HCT116 (cell line): ENCODE measurements around the gene MMP17. TPM values are rescaled to one million over a fixed set of nuclear protein-coding genes. Genes with fewer than 3 reads are reported as not detected.
A peak's percentile ranks its signal among the peaks of the same experiment; 100 is the strongest.

Source experiments
- ATAC-seq: fragments of 200-7000 bp; cut with Tn5 transposase; 2 replicates; pipeline ENCODE4 v1.9.1; 2020; ENCODE audit warnings: mild to moderate bottlenecking, moderate library complexity
- BruUV-seq: library from RNA; stranded (reverse); fragments of 400-500 nt; replicated peaks from 2 replicates; lab custom pipeline; 2021; lab: Mats Ljungman, UMichigan
- CTCF ChIA-PET: fragments of 300-600 bp; sonication (Branson Sonifier 250); formaldehyde crosslinking; loops from one replicate; lab custom pipeline; 2021; ENCODE audit warnings: antibody characterized with exemption; lab: Charles Lee
- POLR2A ChIA-PET: fragments of 300-600, 350-600 bp; sonication (Branson Sonifier 250); formaldehyde crosslinking; loops from one replicate; lab custom pipeline; 2021; ENCODE audit warnings: antibody characterized with exemption; lab: Charles Lee
- RAD21 ChIA-PET, 2 experiments: fragments of 300-600 bp; sonication (Branson Sonifier 250); formaldehyde crosslinking; loops; one replicate each; lab custom pipeline; 2023; ENCODE audit warnings: low total read pairs in 2 of 2; ENCODE audit not compliant: uncharacterized antibody in 2 of 2, unreplicated experiment in 2 of 2, low non-redundant PET in 1 of 2; lab: Charles Lee
- DNase-seq: peaks from one replicate; pipeline ENCODE4 v3.0.0-alpha.2; 2010; ENCODE audit warnings: low read depth, low spot score
- H2AFZ ChIP-seq: fragments of 200-600 bp; shearing (Covaris generic), sonication (generic); 2 replicates; pipeline ENCODE4 v1.6.1; 2017; ENCODE audit warnings: low read depth, mixed run types, mixed read lengths, antibody characterized with exemption, low read length; ENCODE audit not compliant: poor library complexity, severe bottlenecking
- H3K27ac ChIP-seq: 2 replicates; pipeline ENCODE4 v1.5.1; 2012; ENCODE audit warnings: low read depth, low read length
- H3K27me3 ChIP-seq: fragments of 200-600 bp; sonication (generic); 2 replicates; pipeline ENCODE4 v1.6.1; 2016; ENCODE audit warnings: mixed run types, low read length, mixed read lengths; ENCODE audit not compliant: insufficient read depth
- H3K36me3 ChIP-seq, 2 experiments: fragments of 200-500 bp in 1 of 2; fragments of 200-600 bp in 1 of 2; sonication (Bioruptor generic) in 1 of 2; sonication (generic) in 1 of 2; 2 replicates each; pipeline versions ENCODE4 v1.5.1 to v1.6.1; 2014 to 2016; ENCODE audit warnings: low read length in 2 of 2, inconsistent platforms in 1 of 2, mixed read lengths in 1 of 2, mixed run types in 1 of 2; ENCODE audit not compliant: insufficient read depth in 2 of 2, control insufficient read depth in 1 of 2
- H3K4me1 ChIP-seq, 2 experiments: fragments of 200-600 bp in 1 of 2; sonication (generic) in 1 of 2; 2 replicates each; pipeline versions ENCODE4 v1.5.1 to v1.6.1; 2012 to 2017; ENCODE audit warnings: low read length in 2 of 2, inconsistent platforms in 1 of 2, mild to moderate bottlenecking in 1 of 2, mixed read lengths in 1 of 2, mixed run types in 1 of 2, moderate library complexity in 1 of 2; ENCODE audit not compliant: insufficient read depth in 2 of 2, control insufficient read depth in 1 of 2
- H3K4me2 ChIP-seq: fragments of 200-600 bp; sonication (generic); 2 replicates; pipeline ENCODE4 v1.6.1; 2017; ENCODE audit warnings: mixed run types, low read length, mixed read lengths
- H3K4me3 ChIP-seq, 2 experiments: fragments of 200-600 bp in 1 of 2; sonication (generic) in 1 of 2; replicated peaks in 1 of 2; 2 replicates each; pipeline ENCODE4 v1.5.1; 2011 to 2016; ENCODE audit warnings: low read length in 2 of 2, control low read depth in 1 of 2, low read depth in 1 of 2, mild to moderate bottlenecking in 1 of 2, mixed read lengths in 1 of 2, mixed run types in 1 of 2
- H3K79me2 ChIP-seq: fragments of 200-600 bp; sonication (generic); 2 replicates; pipeline ENCODE4 v1.6.1; 2017; ENCODE audit warnings: mild to moderate bottlenecking, mixed run types, low read length, moderate library complexity, mixed read lengths; ENCODE audit not compliant: insufficient read depth
- H3K9ac ChIP-seq: fragments of 200-600 bp; sonication (generic); 2 replicates; pipeline ENCODE4 v1.6.1; 2016; ENCODE audit warnings: low read length, mixed read lengths
- H3K9me2 ChIP-seq: fragments of 200-600 bp; sonication (generic), shearing (Covaris generic); 2 replicates; pipeline ENCODE4 v1.6.1; 2017; ENCODE audit warnings: mixed run types, mild to moderate bottlenecking, moderate library complexity; ENCODE audit not compliant: insufficient read depth
- H3K9me3 ChIP-seq, 2 experiments: fragments of 200-500 bp in 1 of 2; fragments of 200-600 bp in 1 of 2; sonication (Bioruptor generic) in 1 of 2; sonication (generic) in 1 of 2; 2 replicates each; pipeline ENCODE4 v1.6.1; 2014 to 2017; ENCODE audit warnings: low read length in 2 of 2, mixed read lengths in 2 of 2, inconsistent platforms in 1 of 2, low read depth in 1 of 2, mild to moderate bottlenecking in 1 of 2, mixed run types in 1 of 2, moderate library complexity in 1 of 2; ENCODE audit not compliant: control insufficient read depth in 1 of 2, insufficient read depth in 1 of 2
- H4K20me1 ChIP-seq: fragments of 200-600 bp; sonication (generic), shearing (Covaris generic); 2 replicates; pipeline ENCODE4 v1.6.1; 2017; ENCODE audit warnings: mixed run types, mild to moderate bottlenecking, moderate library complexity; ENCODE audit not compliant: insufficient read depth
- POLR2AphosphoS5 ChIP-seq: IDR thresholded peaks from 2 replicates; pipeline ENCODE4 v1.6.1; 2011; ENCODE audit warnings: mild to moderate bottlenecking, low read depth, low read length, moderate library complexity
- RAD21 ChIP-seq: IDR thresholded peaks from 2 replicates; pipeline ENCODE4 v1.6.1; 2012; ENCODE audit warnings: low read depth, mild to moderate bottlenecking
- intact Hi-C: fragments of 100-400 bp; cut with micrococcal nuclease; formaldehyde crosslinking; loops from 2 replicates; pipeline ENCODE4 v1.10.0; 2022
- total RNA-seq: library from RNA; stranded (reverse); gene quantifications from one replicate; pipeline ENCODE4 v1.2.1, GENCODE V29; 2021; ENCODE audit not compliant: unreplicated experiment
- TF ChIP-seq, protein P1 (sequence below), 3 experiments: fragments of 200-600 bp in 1 of 3; sonication (generic) in 1 of 3; IDR thresholded peaks in 2 of 3; conservative IDR thresholded peaks in 1 of 3; 2 replicates each; pipeline ENCODE4 v1.5.1; 2012 to 2017; ENCODE audit warnings: low read depth in 2 of 3, low read length in 2 of 3, antibody characterized with exemption in 1 of 3, borderline replicate concordance in 1 of 3, control low read depth in 1 of 3, mild to moderate bottlenecking in 1 of 3, mixed read lengths in 1 of 3, mixed run types in 1 of 3, moderate library complexity in 1 of 3; ENCODE audit not compliant: insufficient read depth in 1 of 3

MMP17 gene
- total RNA-seq, 1 experiment from 2014 or later = 14.3 TPM

DNA sequence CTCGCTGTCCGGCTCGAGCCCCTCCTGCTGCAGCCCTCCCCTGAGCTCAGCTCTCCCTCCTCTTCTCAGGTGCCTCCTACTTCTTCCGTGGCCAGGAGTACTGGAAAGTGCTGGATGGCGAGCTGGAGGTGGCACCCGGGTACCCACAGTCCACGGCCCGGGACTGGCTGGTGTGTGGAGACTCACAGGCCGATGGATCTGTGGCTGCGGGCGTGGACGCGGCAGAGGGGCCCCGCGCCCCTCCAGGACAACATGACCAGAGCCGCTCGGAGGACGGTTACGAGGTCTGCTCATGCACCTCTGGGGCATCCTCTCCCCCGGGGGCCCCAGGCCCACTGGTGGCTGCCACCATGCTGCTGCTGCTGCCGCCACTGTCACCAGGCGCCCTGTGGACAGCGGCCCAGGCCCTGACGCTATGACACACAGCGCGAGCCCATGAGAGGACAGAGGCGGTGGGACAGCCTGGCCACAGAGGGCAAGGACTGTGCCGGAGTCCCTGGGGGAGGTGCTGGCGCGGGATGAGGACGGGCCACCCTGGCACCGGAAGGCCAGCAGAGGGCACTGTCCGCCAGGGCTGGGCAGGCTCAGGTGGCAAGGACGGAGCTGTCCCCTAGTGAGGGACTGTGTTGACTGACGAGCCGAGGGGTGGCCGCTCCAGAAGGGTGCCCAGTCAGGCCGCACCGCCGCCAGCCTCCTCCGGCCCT is 22.8 kb downstream of the MMP17 start:
- H3K9me2 ChIP-seq = no peaks in the 10 kb centered on the region
- no peak overlapping the region for H3K4me3 ChIP-seq
- H3K27ac ChIP-seq = no peak overlapping the region
- ATAC-seq (peak; percentile 89), DNase-seq (no peak)
- no TSS peak for BruUV-seq
- no peaks in the 10 kb centered on the region for H3K36me3 ChIP-seq
- ChIA-PET RAD21 (interaction anchor here in 1 of 2 experiments (0.6 kb wide), 1 partner anchor 77 kb away, joined by 3 read pairs; no protein-coding TSS in a partner anchor), POLR2A (no interaction called here), CTCF (interaction anchor here (1.2 kb wide), 1 partner anchor 14 kb away, joined by 3 read pairs; no protein-coding TSS in a partner anchor)
- intact Hi-C loops = loop anchor here (1.0 kb wide), 1 partner anchor 150 kb away; no protein-coding TSS in a partner anchor
- no peak overlapping the region for H2AFZ ChIP-seq
- TF ChIP-seq, protein P1, sequence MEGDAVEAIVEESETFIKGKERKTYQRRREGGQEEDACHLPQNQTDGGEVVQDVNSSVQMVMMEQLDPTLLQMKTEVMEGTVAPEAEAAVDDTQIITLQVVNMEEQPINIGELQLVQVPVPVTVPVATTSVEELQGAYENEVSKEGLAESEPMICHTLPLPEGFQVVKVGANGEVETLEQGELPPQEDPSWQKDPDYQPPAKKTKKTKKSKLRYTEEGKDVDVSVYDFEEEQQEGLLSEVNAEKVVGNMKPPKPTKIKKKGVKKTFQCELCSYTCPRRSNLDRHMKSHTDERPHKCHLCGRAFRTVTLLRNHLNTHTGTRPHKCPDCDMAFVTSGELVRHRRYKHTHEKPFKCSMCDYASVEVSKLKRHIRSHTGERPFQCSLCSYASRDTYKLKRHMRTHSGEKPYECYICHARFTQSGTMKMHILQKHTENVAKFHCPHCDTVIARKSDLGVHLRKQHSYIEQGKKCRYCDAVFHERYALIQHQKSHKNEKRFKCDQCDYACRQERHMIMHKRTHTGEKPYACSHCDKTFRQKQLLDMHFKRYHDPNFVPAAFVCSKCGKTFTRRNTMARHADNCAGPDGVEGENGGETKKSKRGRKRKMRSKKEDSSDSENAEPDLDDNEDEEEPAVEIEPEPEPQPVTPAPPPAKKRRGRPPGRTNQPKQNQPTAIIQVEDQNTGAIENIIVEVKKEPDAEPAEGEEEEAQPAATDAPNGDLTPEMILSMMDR (IDR thresholded peaks at IDR 0.05 in 2 of 3, conservative IDR thresholded peaks at IDR 0.05 in 1 of 3; ENCODE audit: borderline replicate concordance in 1 of 3, insufficient read depth in 1 of 3, low read depth in 2 of 3, low read length in 2 of 3) = peak; percentile 53 to 64 (median 63)
- peak; percentile 92 for TF ChIP-seq RAD21
- TF ChIP-seq POLR2AphosphoS5 = no peak
- no peaks in the 10 kb centered on the region for H3K27me3 ChIP-seq
- H3K79me2 ChIP-seq = no peaks in the 10 kb centered on the region
- no peak overlapping the region for H3K9ac ChIP-seq
- H3K9me3 ChIP-seq = no peaks in the 10 kb centered on the region
- no peaks in the 10 kb centered on the region for H3K4me1 ChIP-seq
- no peak overlapping the region for H3K4me2 ChIP-seq
- no peaks in the 10 kb centered on the region for H4K20me1 ChIP-seq
